A549 (cell line): ENCODE results near the gene EEIG1. TPM values are rescaled to one million over a fixed set of nuclear protein-coding genes. Genes with fewer than 3 reads are reported as not detected.

Experiments
- ATAC-seq, 2 experiments: fragments of 200-7000 bp in 1 of 2; fragments of >200 bp in 1 of 2; cut with Nextera tagmentation in 1 of 2; cut with Tn5 transposase in 1 of 2; 3 replicates each; pipeline versions ENCODE4 v1.8.0 to v1.9.1; 2018 to 2020; ENCODE audit warnings: mild to moderate bottlenecking in 1 of 2, moderate library complexity in 1 of 2
- CTCF ChIA-PET: fragments of 300-600 bp; sonication (Branson Sonifier 250); formaldehyde crosslinking; extraction: SDS; loops from one replicate; lab custom pipeline; 2021; ENCODE audit warnings: antibody characterized with exemption, inconsistent platforms; lab: Yijun Ruan, JAX
- POLR2A ChIA-PET: fragments of 350-600 bp; formaldehyde crosslinking; extraction: SDS; loops from one replicate; lab custom pipeline; 2021; ENCODE audit warnings: antibody characterized with exemption, inconsistent platforms; lab: Yijun Ruan, JAX
- DNase-seq, 2 experiments: peaks; one replicate each; pipeline versions ENCODE4 v3.0.0 to v3.0.0-alpha.2; 2011 to 2016; ENCODE audit warnings: low read depth in 1 of 2, low spot score in 1 of 2
- FAIRE-seq: peaks from 2 replicates; lab custom pipeline; 2011; peaks lifted over from hg19 to GRCh38; lab: Jason Lieb, UNC
- H3K27ac ChIP-seq, 2 experiments: fragments of >200 bp; sonication (Bioruptor Twin); formaldehyde crosslinking; 3 replicates each; pipeline ENCODE4 v1.5.1; 2016 to 2017
- H3K4me1 ChIP-seq: fragments of >200 bp; sonication (Bioruptor Twin); formaldehyde crosslinking; 3 replicates; pipeline ENCODE4 v1.6.1; 2016
- H3K4me2 ChIP-seq: fragments of >200 bp; sonication (Bioruptor Twin); formaldehyde crosslinking; 3 replicates; pipeline ENCODE4 v1.6.1; 2016
- H3K4me3 ChIP-seq: fragments of >200 bp; sonication (Bioruptor Twin); formaldehyde crosslinking; 3 replicates; pipeline ENCODE4 v1.5.1; 2016
- H3K9me3 ChIP-seq: fragments of >200 bp; sonication (Bioruptor Twin); formaldehyde crosslinking; 3 replicates; pipeline ENCODE4 v1.6.1; 2016
- BHLHE40 ChIP-seq: IDR thresholded peaks from 2 replicates; pipeline ENCODE4 v1.6.1; 2012; ENCODE audit warnings: low read depth, low read length, inconsistent platforms
- CHD4 ChIP-seq: fragments of 200-600 bp; sonication (generic); IDR thresholded peaks from 2 replicates; pipeline ENCODE4 v1.6.1; 2016; ENCODE audit warnings: antibody characterized with exemption, mild to moderate bottlenecking, borderline replicate concordance
- EHF ChIP-seq: fragments of 250-450 bp; sonication (Bioruptor Pico); IDR thresholded peaks from 2 replicates; pipeline ENCODE4 v1.5.0; 2020; ENCODE audit warnings: mild to moderate bottlenecking
- EHMT2 ChIP-seq: fragments of 200-600 bp; sonication (generic); IDR thresholded peaks from 2 replicates; pipeline ENCODE4 v1.6.1; 2016; ENCODE audit warnings: antibody characterized with exemption, low read depth, mild to moderate bottlenecking, moderate library complexity
- FOSL2 ChIP-seq, 2 experiments: fragments of 450-650 bp in 1 of 2; fragments of >200 bp in 1 of 2; sonication (Bioruptor Twin) in 1 of 2; formaldehyde crosslinking; IDR thresholded peaks; 2 replicates each; pipeline versions ENCODE4 v1.5.0 to v1.6.1; 2016 to 2020; ENCODE audit warnings: mild to moderate bottlenecking in 1 of 2, moderate library complexity in 1 of 2
- FOXS1 ChIP-seq: fragments of 250-450 bp; sonication (Bioruptor Pico); IDR thresholded peaks from 2 replicates; pipeline ENCODE4 v1.5.0; 2020; ENCODE audit warnings: mild to moderate bottlenecking, moderate library complexity
- HDAC2 ChIP-seq: fragments of 200-600 bp; sonication (generic); IDR thresholded peaks from 2 replicates; pipeline ENCODE4 v1.6.1; 2016
- HOXA7 ChIP-seq: fragments of 250-450 bp; sonication (Bioruptor Pico); IDR thresholded peaks from 2 replicates; pipeline ENCODE4 v1.5.0; 2020; ENCODE audit warnings: mild to moderate bottlenecking, moderate library complexity
- HOXB5 ChIP-seq: fragments of 250-450 bp; sonication (Bioruptor Pico); IDR thresholded peaks from 2 replicates; pipeline ENCODE4 v1.5.0; 2020; ENCODE audit warnings: mild to moderate bottlenecking, moderate library complexity
- MAFK ChIP-seq: fragments of 450-650 bp; IDR thresholded peaks from 2 replicates; pipeline ENCODE4 v1.6.1; 2014; ENCODE audit not compliant: partially characterized antibody
- MAZ ChIP-seq: fragments of 150-350 bp; IDR thresholded peaks from 2 replicates; pipeline ENCODE4 v1.6.1; 2014; ENCODE audit warnings: antibody characterized with exemption, low read depth, low read length, borderline replicate concordance
- MYC ChIP-seq: IDR thresholded peaks from 2 replicates; pipeline ENCODE4 v1.6.1; 2012; ENCODE audit warnings: mild to moderate bottlenecking, inconsistent platforms, low read length, improper control_type of control experiment, borderline replicate concordance
- NPAS2 ChIP-seq: fragments of 250-450 bp; sonication (Bioruptor Pico); IDR thresholded peaks from 2 replicates; pipeline ENCODE4 v1.8.0; 2022; ENCODE audit warnings: mild to moderate bottlenecking, moderate library complexity, borderline replicate concordance
- NR3C1 ChIP-seq: fragments of >200 bp; sonication (Bioruptor Twin); formaldehyde crosslinking; IDR thresholded peaks from 3 replicates; pipeline ENCODE4 v1.6.1; 2017
- PHF8 ChIP-seq: fragments of 200-600 bp; sonication (generic); IDR thresholded peaks from 2 replicates; pipeline ENCODE4 v1.6.1; 2016; ENCODE audit warnings: low read depth, mild to moderate bottlenecking, antibody characterized with exemption, moderate library complexity, borderline replicate concordance
- POLR2A ChIP-seq: IDR thresholded peaks from 2 replicates; pipeline ENCODE4 v1.6.1; 2012; ENCODE audit warnings: mild to moderate bottlenecking, low read length
- POLR2AphosphoS2 ChIP-seq: conservative IDR thresholded peaks from 2 replicates; pipeline ENCODE4 v1.6.1; 2012; ENCODE audit warnings: low read length, improper control_type of control experiment, inconsistent platforms
- RAD21 ChIP-seq, 2 experiments: fragments of >200 bp in 1 of 2; sonication (Bioruptor Twin) in 1 of 2; formaldehyde crosslinking in 1 of 2; IDR thresholded peaks in 1 of 2; conservative IDR thresholded peaks in 1 of 2; 2 replicates in 1 of 2; 3 replicates in 1 of 2; pipeline ENCODE4 v1.6.1; 2012 to 2018; ENCODE audit warnings: inconsistent platforms in 1 of 2
- RCOR1 ChIP-seq: fragments of 150-350 bp; IDR thresholded peaks from 2 replicates; pipeline ENCODE4 v1.6.1; 2014; ENCODE audit warnings: antibody characterized with exemption, low read length, low read depth
- RNF2 ChIP-seq: fragments of 200-600 bp; sonication (generic); IDR thresholded peaks from 2 replicates; pipeline ENCODE4 v1.6.1; 2016; ENCODE audit warnings: low read depth, mild to moderate bottlenecking, antibody characterized with exemption, moderate library complexity, borderline replicate concordance
- WGBS: methylation state at CpG from one replicate; pipeline ENCODE4 v1.1.6; 2017; ENCODE audit errors: missing lambda C conversion rate; 5-methylcytosine and 5-hydroxymethylcytosine counted together
- polyA plus RNA-seq, 4 experiments: library from polyadenylated mRNA; depleted of rRNA in 3 of 4; stranded (reverse); fragments of >200 nt; fragmentation: RNase III in 1 of 4; extraction: RNeasy Plus Mini Kit Qiagen cat#74134 plus additional on column Dnase treatment in 1 of 4; gene quantifications; 2 replicates in 3 of 4; 3 replicates in 1 of 4; pipeline ENCODE4 v1.2.3, GENCODE V29; 2011 to 2017
- TF ChIP-seq, protein P1 (sequence below): IDR thresholded peaks from 2 replicates; pipeline ENCODE4 v1.6.1; 2012
- TF ChIP-seq, protein P2 (sequence below): fragments of 150-350 bp; IDR thresholded peaks from 2 replicates; pipeline ENCODE4 v1.6.1; 2014; ENCODE audit warnings: low read depth, mild to moderate bottlenecking, low read length
- TF ChIP-seq, protein P3 (sequence below): fragments of 250-450 bp; sonication (Bioruptor Pico); IDR thresholded peaks from 2 replicates; pipeline ENCODE4 v1.5.0; 2021; ENCODE audit warnings: mild to moderate bottlenecking, moderate library complexity, borderline replicate concordance
- TF ChIP-seq, protein P4 (sequence below): fragments of 450-650 bp; IDR thresholded peaks from 2 replicates; pipeline ENCODE4 v1.6.1; 2014; ENCODE audit warnings: antibody characterized with exemption

EEIG1 gene
- polyA plus RNA-seq, 2 of the 4 experiments (the other 2 are of a cell fraction): 30.3 to 33.0 TPM

DNA sequence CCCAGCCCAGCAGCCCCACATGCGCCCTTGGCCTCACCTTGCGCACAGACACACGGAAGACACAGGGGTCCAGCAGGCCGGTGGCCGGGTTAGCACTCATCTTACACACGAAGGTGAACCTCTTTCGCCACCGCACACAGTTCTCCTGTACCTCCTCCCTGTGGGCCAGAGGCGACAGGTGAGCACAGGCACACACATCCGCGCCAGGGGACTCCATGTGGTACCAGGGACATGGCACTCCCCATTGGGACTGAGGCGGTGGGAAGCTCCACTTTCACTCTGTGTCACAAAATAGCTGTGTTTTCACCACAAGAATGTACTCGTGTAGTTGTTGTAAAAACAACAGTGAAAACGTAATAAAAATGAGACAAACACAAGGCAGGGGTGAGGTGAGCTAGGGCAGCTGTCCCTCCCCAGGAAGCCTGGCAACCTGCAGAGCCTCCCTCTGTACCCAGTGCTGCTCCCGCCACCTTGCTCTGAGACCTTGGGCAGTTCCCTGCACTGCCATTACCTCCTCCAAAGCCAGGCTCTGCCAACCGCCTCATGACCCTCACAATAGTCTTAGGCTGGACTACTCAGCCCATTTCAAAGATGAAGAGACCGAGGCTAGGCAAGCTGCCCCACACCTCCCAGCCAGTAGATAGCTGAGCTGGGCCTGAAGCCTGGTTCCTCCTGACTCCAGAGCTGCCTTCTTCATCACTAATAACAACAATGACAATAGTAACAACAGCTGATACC lies 26.9 kb downstream of the EEIG1 start:
- ATAC-seq: no peak
- ChIA-PET POLR2A (interaction anchor here (0.6 to 2.1 kb wide), 2 partner anchors 12 to 26 kb away, joined by 3 to 10 read pairs; partner anchors contain the start of gene EEIG1), CTCF (interaction anchor here (0.7 to 35.7 kb wide), 15 partner anchors 9 to 166 kb away, joined by 3 to 827 read pairs (median 7); partner anchors contain the start of genes DPM2 and EEIG1)
- FAIRE-seq: no peak
- no peaks in the 10 kb centered on the region for H3K9me3 ChIP-seq
- peak overlapping the region; percentile 86; the same call in 2 of the 3 replicates for H3K4me2 ChIP-seq
- WGBS: 90% methylated on average over 17 of the region's 17 CpGs
- DNase-seq: no peak
- peaks cover 53% of the 10 kb centered on the region for H3K4me1 ChIP-seq
- H3K27ac ChIP-seq: peak overlapping the region; percentile 75 to 84
- no peak overlapping the region for H3K4me3 ChIP-seq
- TF ChIP-seq, protein P1, sequence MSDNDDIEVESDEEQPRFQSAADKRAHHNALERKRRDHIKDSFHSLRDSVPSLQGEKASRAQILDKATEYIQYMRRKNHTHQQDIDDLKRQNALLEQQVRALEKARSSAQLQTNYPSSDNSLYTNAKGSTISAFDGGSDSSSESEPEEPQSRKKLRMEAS: peak; percentile 29
- TF ChIP-seq NR3C1: no peak
- TF ChIP-seq PHF8: no peak
- TF ChIP-seq POLR2AphosphoS2: no peak
- no peak for TF ChIP-seq RAD21 (conservative IDR thresholded peaks at IDR 0.05 in 1 of 2, IDR thresholded peaks at IDR 0.05 in 1 of 2)
- TF ChIP-seq FOXS1 (CRISPR knock-in tag): no peak
- no peak for TF ChIP-seq FOSL2 (IDR thresholded peaks at IDR 0.05)
- no peak for TF ChIP-seq FOSL2 (CRISPR knock-in tag; IDR thresholded peaks at IDR 0.05)
- no peak for TF ChIP-seq CHD4
- TF ChIP-seq MAZ: no peak

DNA sequence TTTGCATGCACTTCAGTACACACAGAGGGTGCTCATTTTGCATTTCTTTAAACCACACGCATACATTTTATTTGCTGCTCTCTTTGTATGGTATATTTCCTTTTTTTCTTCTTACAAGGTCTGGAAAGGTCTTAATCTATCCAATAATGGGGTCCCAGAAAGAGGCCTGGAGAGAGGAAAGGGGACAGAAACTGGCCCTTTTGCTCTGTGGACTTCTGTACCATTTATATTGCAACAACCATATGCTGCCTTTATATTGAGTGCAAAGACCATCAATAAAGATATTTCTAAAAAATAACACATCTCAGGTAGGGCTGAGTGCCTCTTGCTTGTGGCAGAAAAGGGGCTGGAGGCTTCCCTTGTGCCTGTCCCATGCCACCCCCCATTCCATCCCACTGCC lies 27.6 kb downstream of the EEIG1 start:
- H3K4me2 ChIP-seq: peak overlapping the region; percentile 68; the same call in 2 of the 3 replicates
- ATAC-seq: no peak
- DNase-seq: no peak
- H3K9me3 ChIP-seq: no peaks in the 10 kb centered on the region
- peak overlapping the region; percentile 14 to 84; a peak in 3 of 6 replicates for H3K27ac ChIP-seq
- CTCF ChIA-PET: interaction anchor here (0.9 to 35.7 kb wide), 9 partner anchors 6 to 165 kb away, joined by 3 to 827 read pairs (median 11); partner anchors contain the start of gene DPM2
- TF ChIP-seq, protein P2, sequence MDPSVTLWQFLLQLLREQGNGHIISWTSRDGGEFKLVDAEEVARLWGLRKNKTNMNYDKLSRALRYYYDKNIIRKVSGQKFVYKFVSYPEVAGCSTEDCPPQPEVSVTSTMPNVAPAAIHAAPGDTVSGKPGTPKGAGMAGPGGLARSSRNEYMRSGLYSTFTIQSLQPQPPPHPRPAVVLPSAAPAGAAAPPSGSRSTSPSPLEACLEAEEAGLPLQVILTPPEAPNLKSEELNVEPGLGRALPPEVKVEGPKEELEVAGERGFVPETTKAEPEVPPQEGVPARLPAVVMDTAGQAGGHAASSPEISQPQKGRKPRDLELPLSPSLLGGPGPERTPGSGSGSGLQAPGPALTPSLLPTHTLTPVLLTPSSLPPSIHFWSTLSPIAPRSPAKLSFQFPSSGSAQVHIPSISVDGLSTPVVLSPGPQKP: no peak
- TF ChIP-seq HDAC2 (no peak), CHD4 (no peak)
- TF ChIP-seq, protein P3, sequence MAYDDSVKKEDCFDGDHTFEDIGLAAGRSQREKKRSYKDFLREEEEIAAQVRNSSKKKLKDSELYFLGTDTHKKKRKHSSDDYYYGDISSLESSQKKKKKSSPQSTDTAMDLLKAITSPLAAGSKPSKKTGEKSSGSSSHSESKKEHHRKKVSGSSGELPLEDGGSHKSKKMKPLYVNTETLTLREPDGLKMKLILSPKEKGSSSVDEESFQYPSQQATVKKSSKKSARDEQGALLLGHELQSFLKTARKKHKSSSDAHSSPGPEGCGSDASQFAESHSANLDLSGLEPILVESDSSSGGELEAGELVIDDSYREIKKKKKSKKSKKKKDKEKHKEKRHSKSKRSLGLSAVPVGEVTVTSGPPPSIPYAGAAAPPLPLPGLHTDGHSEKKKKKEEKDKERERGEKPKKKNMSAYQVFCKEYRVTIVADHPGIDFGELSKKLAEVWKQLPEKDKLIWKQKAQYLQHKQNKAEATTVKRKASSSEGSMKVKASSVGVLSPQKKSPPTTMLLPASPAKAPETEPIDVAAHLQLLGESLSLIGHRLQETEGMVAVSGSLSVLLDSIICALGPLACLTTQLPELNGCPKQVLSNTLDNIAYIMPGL: no peak
- TF ChIP-seq, protein P4, sequence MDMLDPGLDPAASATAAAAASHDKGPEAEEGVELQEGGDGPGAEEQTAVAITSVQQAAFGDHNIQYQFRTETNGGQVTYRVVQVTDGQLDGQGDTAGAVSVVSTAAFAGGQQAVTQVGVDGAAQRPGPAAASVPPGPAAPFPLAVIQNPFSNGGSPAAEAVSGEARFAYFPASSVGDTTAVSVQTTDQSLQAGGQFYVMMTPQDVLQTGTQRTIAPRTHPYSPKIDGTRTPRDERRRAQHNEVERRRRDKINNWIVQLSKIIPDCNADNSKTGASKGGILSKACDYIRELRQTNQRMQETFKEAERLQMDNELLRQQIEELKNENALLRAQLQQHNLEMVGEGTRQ: no peak
- POLR2A ChIA-PET: interaction anchor here (0.9 to 1.7 kb wide), 2 partner anchors 54 to 115 kb away, joined by 3 to 4 read pairs; partner anchors contain the start of gene SLC25A25
- no peak overlapping the region for H3K4me3 ChIP-seq
- FAIRE-seq: no peak
- WGBS: 83% methylated on average over 1 of the region's 1 CpG
- H3K4me1 ChIP-seq: peaks cover 53% of the 10 kb centered on the region

DNA sequence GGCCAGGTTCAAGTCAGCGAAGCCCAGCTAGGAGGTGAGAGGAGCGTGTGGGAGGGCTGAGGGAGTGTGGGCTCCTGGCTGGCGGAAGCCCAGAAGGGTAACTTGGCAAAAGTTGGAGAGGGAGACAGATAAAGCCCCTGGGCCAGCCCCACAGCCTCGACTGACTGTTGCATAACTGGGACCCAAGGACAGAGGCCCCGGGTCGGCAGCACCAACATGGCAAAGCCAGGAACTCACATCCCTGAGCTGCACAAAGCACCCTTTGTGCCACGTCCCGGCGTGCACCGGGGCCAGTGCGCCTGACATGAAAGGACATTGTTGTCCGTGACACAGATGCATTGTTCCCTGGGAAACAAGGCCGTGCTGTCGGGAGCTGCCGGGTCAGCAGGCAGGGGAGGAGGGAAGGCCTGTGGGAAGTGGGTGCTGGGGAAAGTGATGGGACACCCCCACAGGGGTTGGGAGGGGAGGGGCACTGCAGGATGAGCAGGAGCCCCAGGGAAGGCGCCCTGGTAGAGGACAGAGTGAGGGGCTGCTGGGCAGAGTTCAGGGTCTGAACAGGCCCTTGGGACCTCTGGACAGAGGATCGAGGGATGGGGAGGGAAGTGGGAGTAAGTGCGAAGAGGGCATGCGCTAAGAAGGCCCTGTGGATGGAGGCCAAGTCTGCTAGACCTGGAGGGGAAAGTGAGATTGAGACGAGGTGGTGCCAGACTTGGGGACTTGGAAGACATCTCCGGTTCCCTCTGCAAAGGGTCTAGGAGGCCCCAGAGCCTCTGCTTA lies 30.1 kb downstream of the EEIG1 start:
- Histone ChIP-seq H3K4me1 (peaks cover 44% of the 10 kb centered on the region), H3K27ac (peak overlapping the region in 1 of 2 experiments; percentile 53; a peak in 3 of 6 replicates), H3K4me3 (no peak overlapping the region), H3K9me3 (no peaks in the 10 kb centered on the region), H3K4me2 (no peak overlapping the region)
- TF ChIP-seq NPAS2 (no peak), MAFK (no peak), HOXA7 (CRISPR knock-in tag) (no peak), MAZ (no peak), HOXB5 (CRISPR knock-in tag) (no peak), EHMT2 (no peak), MYC (no peak), RNF2 (no peak), NR3C1 (no peak), POLR2A (no peak), RAD21 (conservative IDR thresholded peaks at IDR 0.05 in 1 of 2, IDR thresholded peaks at IDR 0.05 in 1 of 2) (no peak), RCOR1 (no peak), BHLHE40 (no peak), EHF (CRISPR knock-in tag) (no peak)
- TF ChIP-seq, protein P4: no peak
- ChIA-PET CTCF (interaction anchor here (1.8 to 35.7 kb wide), 5 partner anchors 6 to 167 kb away, joined by 6 to 827 read pairs (median 365); partner anchors contain the start of gene DPM2), POLR2A (no interaction called here)
- ATAC-seq (no peak), DNase-seq (no peak), FAIRE-seq (no peak)
- WGBS: 88% methylated on average over 21 of the region's 21 CpGs
